ENCODE data around the gene SPATS2L.

The SPATS2L gene

GRCh38 chr2:200377355-200378336 lies 71.2 kb downstream of the SPATS2L start:
- Histone ChIP-seq H3K27me3 (ENCODE audit: low read length) (no peaks in the 10 kb centered on the region), H3K9me3 (ENCODE audit: insufficient read depth, low read length) (no peaks in the 10 kb centered on the region), H3K4me3 (ENCODE audit: insufficient read depth, low read length, poor library complexity, severe bottlenecking) (no peak overlapping the region), H3F3A (ENCODE audit: insufficient read depth) (no peaks in the 10 kb centered on the region), H3K79me2 (ENCODE audit: insufficient read depth, low read length) (no peaks in the 10 kb centered on the region), H3K9ac (ENCODE audit: low read length) (no peak overlapping the region), H3K27ac (ENCODE audit: low read depth, low read length) (no peak overlapping the region), H4K20me1 (ENCODE audit: low read depth, low read length) (no peaks in the 10 kb centered on the region), H3K9me2 (replicated peaks; ENCODE audit: insufficient read depth, low read length) (no peaks in the 10 kb centered on the region), H3K36me3 (ENCODE audit: low read length) (no peaks in the 10 kb centered on the region), H2AFZ (ENCODE audit: low read depth, low read length, severe bottlenecking) (no peak overlapping the region), H3K4me2 (ENCODE audit: low read depth, low read length, poor library complexity, severe bottlenecking) (no peak overlapping the region)
- TF ChIP-seq EZH2phosphoT487 (conservative IDR thresholded peaks at IDR 0.05; ENCODE audit: low read length): no peak
- TF ChIP-seq CTCF (IDR thresholded peaks at IDR 0.05; ENCODE audit: insufficient read depth, low read length, poor library complexity, severe bottlenecking): no peak

- Histone ChIP-seq H3K9ac (ENCODE audit: low read length) (no peak overlapping the region), H3K36me3 (ENCODE audit: low read length) (no peaks in the 10 kb centered on the region), H3K79me2 (ENCODE audit: insufficient read depth, low read length) (no peaks in the 10 kb centered on the region), H3K4me3 (ENCODE audit: insufficient read depth, low read length, poor library complexity, severe bottlenecking) (no peak overlapping the region), H3K27ac (ENCODE audit: low read depth, low read length) (no peak overlapping the region), H3K27me3 (ENCODE audit: low read length) (no peaks in the 10 kb centered on the region), H3K4me2 (ENCODE audit: low read depth, low read length, poor library complexity, severe bottlenecking) (no peak overlapping the region), H3K9me2 (replicated peaks; ENCODE audit: insufficient read depth, low read length) (no peaks in the 10 kb centered on the region), H3F3A (ENCODE audit: insufficient read depth) (no peaks in the 10 kb centered on the region), H2AFZ (ENCODE audit: low read depth, low read length, severe bottlenecking) (no peak overlapping the region), H3K9me3 (ENCODE audit: insufficient read depth, low read length) (no peaks in the 10 kb centered on the region), H4K20me1 (ENCODE audit: low read depth, low read length) (no peaks in the 10 kb centered on the region)
- no peak for TF ChIP-seq CTCF (IDR thresholded peaks at IDR 0.05; ENCODE audit: insufficient read depth, low read length, poor library complexity, severe bottlenecking)
- no peak for TF ChIP-seq EZH2phosphoT487 (conservative IDR thresholded peaks at IDR 0.05; ENCODE audit: low read length)
Observed at GRCh38 chr2:200378652-200379290, 72.3 kb downstream of the SPATS2L start.

GRCh38 chr2:200379481-200380090 lies 73.1 kb downstream of the SPATS2L start:
- Histone ChIP-seq H3K9me2 (replicated peaks; ENCODE audit: insufficient read depth, low read length) (no peaks in the 10 kb centered on the region), H3K36me3 (ENCODE audit: low read length) (no peaks in the 10 kb centered on the region), H3K9ac (ENCODE audit: low read length) (no peak overlapping the region), H4K20me1 (ENCODE audit: low read depth, low read length) (no peaks in the 10 kb centered on the region), H3K27me3 (ENCODE audit: low read length) (no peaks in the 10 kb centered on the region), H3K4me2 (ENCODE audit: low read depth, low read length, poor library complexity, severe bottlenecking) (no peak overlapping the region), H3K4me3 (ENCODE audit: insufficient read depth, low read length, poor library complexity, severe bottlenecking) (no peak overlapping the region), H3F3A (ENCODE audit: insufficient read depth) (no peaks in the 10 kb centered on the region), H3K79me2 (ENCODE audit: insufficient read depth, low read length) (no peaks in the 10 kb centered on the region), H3K9me3 (ENCODE audit: insufficient read depth, low read length) (no peaks in the 10 kb centered on the region), H2AFZ (ENCODE audit: low read depth, low read length, severe bottlenecking) (no peak overlapping the region), H3K27ac (ENCODE audit: low read depth, low read length) (no peak overlapping the region)
- TF ChIP-seq CTCF (IDR thresholded peaks at IDR 0.05; ENCODE audit: insufficient read depth, low read length, poor library complexity, severe bottlenecking) (no peak), EZH2phosphoT487 (conservative IDR thresholded peaks at IDR 0.05; ENCODE audit: low read length) (no peak)
